PFSK-1 (cell line): ENCODE data around the gene GRXCR2. TPM values are rescaled to one million over a fixed set of nuclear protein-coding genes. Genes with fewer than 3 reads are reported as not detected.

ENCODE experiments used
- FOXP2 ChIP-seq: optimal IDR thresholded peaks from 2 replicates; pipeline ENCODE3; 2011; ENCODE audit warnings: borderline replicate concordance, control low read depth, inconsistent platforms; ENCODE audit not compliant: insufficient read depth; ENCODE audit errors: extremely low read length, extremely low read depth
- POLR2AphosphoS5 ChIP-seq: IDR thresholded peaks from 2 replicates; pipeline ENCODE4 v1.6.1; 2012; ENCODE audit warnings: low read depth, mild to moderate bottlenecking, control low read depth, low read length, moderate library complexity
- REST ChIP-seq, 2 experiments: IDR thresholded peaks; 2 replicates each; pipeline versions ENCODE4 v1.6.1 to v1.8.0; 2011 to 2012; ENCODE audit warnings: low read depth in 2 of 2, low read length in 2 of 2, control low read depth in 1 of 2, inconsistent platforms in 1 of 2, mild to moderate bottlenecking in 1 of 2, moderate library complexity in 1 of 2; ENCODE audit not compliant: insufficient read depth in 1 of 2
- SIN3A ChIP-seq: IDR thresholded peaks from 2 replicates; pipeline ENCODE4 v1.6.1; 2012; ENCODE audit warnings: mild to moderate bottlenecking, low read length, moderate library complexity, borderline replicate concordance; ENCODE audit not compliant: insufficient read depth
- TAF1 ChIP-seq: IDR thresholded peaks from 2 replicates; pipeline ENCODE4 v1.6.1; 2012; ENCODE audit warnings: low read length, control low read depth, borderline replicate concordance; ENCODE audit not compliant: insufficient read depth
- polyA plus RNA-seq: library from polyadenylated mRNA; unstranded; fragments of >200 nt; gene quantifications from one replicate; pipeline ENCODE4 v1.2.1, GENCODE V29; 2012; ENCODE audit warnings: low read depth, missing spikeins; ENCODE audit not compliant: insufficient read length

The GRXCR2 gene
- polyA plus RNA-seq, result not detected

DNA sequence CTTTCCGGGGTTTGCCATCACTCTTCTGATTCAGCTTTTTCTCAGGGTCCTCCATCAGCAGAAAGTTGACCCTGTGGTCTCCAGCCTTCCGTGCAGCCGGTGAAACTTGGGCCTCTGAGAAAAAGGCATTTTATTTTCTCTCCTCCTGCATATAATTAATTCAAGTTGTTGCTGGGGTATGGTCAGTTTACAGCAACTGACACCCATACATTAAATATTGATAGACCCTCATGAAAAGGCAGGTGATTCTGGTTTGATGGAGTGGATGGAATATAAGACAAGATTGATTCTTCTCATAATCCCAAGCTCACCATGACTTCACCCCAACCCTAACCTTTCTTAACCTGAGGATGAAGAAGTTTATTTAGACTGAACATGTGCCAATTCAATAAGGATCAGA is at the start of gene GRXCR2:
Gene GRXCR2, minus strand, starts transcription at position 101 of the 400 bp plus-strand sequence. Its CDS starts 46 bp downstream, at position 55.
- no peak for TF ChIP-seq POLR2AphosphoS5

DNA sequence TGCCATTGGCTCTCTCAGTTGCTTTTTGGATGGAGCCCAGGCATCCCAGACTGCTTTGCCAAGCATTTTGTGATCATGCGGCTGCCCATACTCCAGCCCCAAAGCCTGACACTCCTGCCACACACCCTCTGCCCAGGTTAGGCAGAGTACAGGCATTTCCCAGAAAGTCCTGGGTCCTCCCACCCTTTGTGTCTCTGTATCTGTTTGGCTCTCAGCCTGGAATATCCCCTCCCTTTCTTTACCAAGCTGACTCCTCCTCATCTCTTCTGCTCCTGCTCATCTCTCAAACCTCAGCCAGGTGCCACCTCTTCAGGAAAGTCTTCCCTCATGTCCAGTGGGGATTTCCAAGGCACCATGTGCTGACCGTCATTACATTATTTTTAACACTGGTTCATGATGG is 49.2 kb upstream of the GRXCR2 start:
- no peak for TF ChIP-seq SIN3A
- TF ChIP-seq TAF1, result no peak
- TF ChIP-seq REST (IDR thresholded peaks at IDR 0.05; ENCODE audit: insufficient read depth in 1 of 2, low read depth in 2 of 2, low read length in 2 of 2), result no peak
- no peak for TF ChIP-seq POLR2AphosphoS5
- TF ChIP-seq FOXP2, result no peak

- TF ChIP-seq TAF1 (no peak), POLR2AphosphoS5 (no peak), REST (IDR thresholded peaks at IDR 0.05; ENCODE audit: insufficient read depth in 1 of 2, low read depth in 2 of 2, low read length in 2 of 2) (no peak), SIN3A (no peak), FOXP2 (no peak)
Observed at GRCh38 chr5:145921211-145921610, 48.4 kb upstream of the GRXCR2 start.

DNA sequence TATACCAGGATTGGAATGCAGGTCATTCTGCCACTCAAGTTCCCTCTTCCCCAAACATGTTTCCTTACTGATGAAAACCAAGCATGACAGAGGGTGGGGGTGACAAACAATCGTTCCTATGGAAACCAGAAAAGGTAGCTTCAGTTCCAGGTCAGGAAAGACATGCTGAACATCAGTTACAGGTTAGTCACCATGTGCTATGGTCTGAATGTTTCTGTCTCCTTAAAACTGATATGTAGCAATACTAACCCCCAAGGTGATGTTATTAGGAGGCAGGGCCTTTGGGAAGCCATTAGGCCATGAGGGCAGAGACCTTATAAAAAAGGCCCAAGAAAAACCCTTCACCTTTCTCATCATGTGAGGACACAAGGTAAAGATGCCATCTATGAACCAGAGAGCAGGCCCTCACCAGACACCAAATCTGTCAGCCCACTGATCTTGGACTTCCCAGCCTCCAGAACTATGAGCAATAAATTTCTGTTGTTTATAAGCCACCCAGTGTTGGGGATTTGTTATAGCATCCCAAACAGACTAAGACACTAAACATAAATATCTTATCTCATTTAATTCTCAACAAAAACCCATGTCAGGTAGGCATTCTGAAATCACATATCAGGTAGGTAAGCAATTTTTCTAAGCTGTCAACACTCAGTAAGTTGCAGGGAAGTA is 47.9 kb upstream of the GRXCR2 start:
- TF ChIP-seq POLR2AphosphoS5 (no peak), REST (IDR thresholded peaks at IDR 0.05; ENCODE audit: insufficient read depth in 1 of 2, low read depth in 2 of 2, low read length in 2 of 2) (no peak), TAF1 (no peak), SIN3A (no peak), FOXP2 (no peak)

GRCh38 chr5:145919413-145919812 is 46.6 kb upstream of the GRXCR2 start:
- no peak for TF ChIP-seq FOXP2
- TF ChIP-seq SIN3A, result no peak
- no peak for TF ChIP-seq POLR2AphosphoS5
- no peak for TF ChIP-seq TAF1
- no peak for TF ChIP-seq REST (IDR thresholded peaks at IDR 0.05; ENCODE audit: insufficient read depth in 1 of 2, low read depth in 2 of 2, low read length in 2 of 2)
